GM12878 (cell line): ENCODE measurements around the gene FBF1. TPM values are rescaled to one million over a fixed set of nuclear protein-coding genes. Genes with fewer than 3 reads are reported as not detected.

ENCODE experiments used
- ATAC-seq: fragments of 200-7000 bp; cut with Tn5 transposase; 3 replicates; pipeline ENCODE4 v1.9.1; 2020; ENCODE audit warnings: mild to moderate bottlenecking, moderate library complexity
- BruUV-seq: library from RNA; stranded (reverse); fragments of 400-500 nt; replicated peaks from 2 replicates; lab custom pipeline; 2021; lab: Mats Ljungman, UMichigan
- CTCF ChIA-PET: fragments of 300-600 bp; sonication (Branson Sonifier 250); formaldehyde crosslinking; extraction: SDS; loops from one replicate; lab custom pipeline; 2021; ENCODE audit warnings: inconsistent platforms; lab: Yijun Ruan, JAX
- POLR2A ChIA-PET: fragments of 350-600 bp; formaldehyde crosslinking; extraction: SDS; loops from one replicate; lab custom pipeline; 2021; ENCODE audit warnings: inconsistent platforms; lab: Charles Lee
- RAD21 ChIA-PET: fragments of 300-600 bp; sonication (Branson Sonifier 250); formaldehyde crosslinking; loops from one replicate; lab custom pipeline; 2023; ENCODE audit warnings: antibody characterized with exemption; ENCODE audit not compliant: unreplicated experiment; lab: Charles Lee
- SMC1A ChIA-PET: fragments of 300-600 bp; sonication (Branson Sonifier 250); formaldehyde crosslinking; loops from one replicate; lab custom pipeline; 2023; ENCODE audit not compliant: unreplicated experiment, uncharacterized antibody; lab: Charles Lee
- DNase-seq: peaks from one replicate; pipeline ENCODE4 v3.0.0-alpha.2; 2011; ENCODE audit warnings: low read depth, low spot score
- FAIRE-seq: peaks from 3 replicates; lab custom pipeline; 2011; peaks lifted over from hg19 to GRCh38; lab: Jason Lieb, UNC
- H2AFZ ChIP-seq: 2 replicates; pipeline ENCODE4 v1.6.0; 2011; ENCODE audit warnings: low read depth, low read length, control low read depth; ENCODE audit not compliant: control insufficient read depth
- H3K27ac ChIP-seq: 2 replicates; pipeline ENCODE4 v1.5.1; 2011; ENCODE audit warnings: control low read depth; ENCODE audit not compliant: control insufficient read depth, insufficient read depth
- H3K27me3 ChIP-seq, 2 experiments: replicated peaks in 1 of 2; 2 replicates each; pipeline versions ENCODE4 v1.6.0 to v1.6.1; 2011; ENCODE audit warnings: low read length in 1 of 2; ENCODE audit not compliant: control insufficient read depth in 2 of 2, insufficient read depth in 2 of 2
- H3K36me3 ChIP-seq, 2 experiments: 2 replicates each; pipeline ENCODE4 v1.5.1; 2011; ENCODE audit warnings: low read length in 1 of 2; ENCODE audit not compliant: control insufficient read depth in 2 of 2, insufficient read depth in 2 of 2
- H3K4me1 ChIP-seq: 2 replicates; pipeline ENCODE4 v1.6.1; 2011; ENCODE audit warnings: mild to moderate bottlenecking, low read length, moderate library complexity, mixed read lengths; ENCODE audit not compliant: control insufficient read depth, insufficient read depth
- H3K4me2 ChIP-seq: 2 replicates; pipeline ENCODE4 v1.6.0; 2011; ENCODE audit warnings: control low read depth; ENCODE audit not compliant: control insufficient read depth, insufficient read depth
- H3K4me3 ChIP-seq: fragments of 200-600 bp; sonication (generic); 2 replicates; pipeline ENCODE4 v1.5.1; 2016
- H3K79me2 ChIP-seq: 2 replicates; pipeline ENCODE4 v1.6.0; 2011; ENCODE audit warnings: low read length; ENCODE audit not compliant: control insufficient read depth, insufficient read depth
- H3K9ac ChIP-seq: 2 replicates; pipeline ENCODE4 v1.8.0; 2011; ENCODE audit warnings: low read length, control low read depth, mixed read lengths; ENCODE audit not compliant: control insufficient read depth, insufficient read depth
- H3K9me3 ChIP-seq: replicated peaks from 3 replicates; pipeline ENCODE4 v1.5.1; 2011; ENCODE audit warnings: mild to moderate bottlenecking, low read length; ENCODE audit not compliant: control insufficient read depth, insufficient read depth
- H4K20me1 ChIP-seq: 2 replicates; pipeline ENCODE4 v1.6.0; 2011; ENCODE audit not compliant: control insufficient read depth, insufficient read depth
- BCL11A ChIP-seq: IDR thresholded peaks from 2 replicates; pipeline ENCODE4 v1.6.1; 2011; ENCODE audit warnings: low read depth, low read length
- HSF1 ChIP-seq: fragments of 150-350 bp; IDR thresholded peaks from 2 replicates; pipeline ENCODE4 v1.6.1; 2014; ENCODE audit warnings: mild to moderate bottlenecking, low read depth, low read length
- KAT2A ChIP-seq: conservative IDR thresholded peaks from 2 replicates; pipeline ENCODE4 v1.6.1; 2011; ENCODE audit warnings: low read depth, low read length; ENCODE audit not compliant: control insufficient read depth
- MTA3 ChIP-seq: IDR thresholded peaks from 2 replicates; pipeline ENCODE4 v1.6.1; 2012; ENCODE audit warnings: low read length, inconsistent platforms, borderline replicate concordance
- RAD51 ChIP-seq: fragments of 450-650 bp; IDR thresholded peaks from 2 replicates; pipeline ENCODE4 v1.6.1; 2016; ENCODE audit warnings: moderate library complexity, mild to moderate bottlenecking, inconsistent platforms
- RCOR1 ChIP-seq: conservative IDR thresholded peaks from 2 replicates; pipeline ENCODE4 v1.6.1; 2012; ENCODE audit warnings: low read depth, low read length, improper control_type of control experiment
- SIX5 ChIP-seq: IDR thresholded peaks from 2 replicates; pipeline ENCODE4 v1.6.1; 2011; ENCODE audit warnings: mild to moderate bottlenecking, low read depth, low read length, moderate library complexity; ENCODE audit not compliant: severe bottlenecking
- TBL1XR1 ChIP-seq: IDR thresholded peaks from 2 replicates; pipeline ENCODE4 v1.6.1; 2012; ENCODE audit warnings: low read depth, low read length, improper control_type of control experiment
- TCF7 ChIP-seq: IDR thresholded peaks from 2 replicates; pipeline ENCODE4 v1.6.1; 2014; ENCODE audit warnings: antibody characterized with exemption, borderline replicate concordance
- YBX1 ChIP-seq: fragments of 450-650 bp; IDR thresholded peaks from 2 replicates; pipeline ENCODE4 v1.6.1; 2016; ENCODE audit warnings: antibody characterized with exemption
- WGBS: methylation state at CpG from one replicate; pipeline ENCODE4 v1.1.6; 2016; ENCODE audit warnings: low lambda C conversion rate; ENCODE audit not compliant: insufficient replicate concordance, insufficient coverage; ENCODE audit errors: missing lambda C conversion rate; 5-methylcytosine and 5-hydroxymethylcytosine counted together
- in situ Hi-C: fragments of 300-500 bp; cut with MboI; formaldehyde crosslinking; loops from 9 replicates; pipeline ENCODE4 v1.14.3; 2018; ENCODE audit warnings: mixed read lengths
- intact Hi-C: fragments of 100-400 bp; cut with micrococcal nuclease; formaldehyde crosslinking; loops from one replicate; pipeline ENCODE4 v1.14.2; 2022; ENCODE audit not compliant: unreplicated experiment
- polyA plus RNA-seq, 11 experiments: library from polyadenylated mRNA; depleted of rRNA in 4 of 11; unstranded in 6 of 11; stranded (reverse) in 5 of 11; fragments of >200 nt; fragmentation: Nextera tagmentation in 4 of 11; fragmentation: Illumina TruSeq in 1 of 11; extraction: Ambion mirVana in 4 of 11; extraction: Trizol in 1 of 11; gene quantifications; 1 replicate in 1 of 11; 2 replicates in 10 of 11; pipeline versions ENCODE4 v1.2.1 to v1.2.3, GENCODE V29; 2011 to 2016; ENCODE audit warnings: inconsistent platforms in 2 of 11, missing spikeins in 2 of 11, low read depth in 1 of 11
- total RNA-seq, 4 experiments: library from RNA; depleted of rRNA in 3 of 4; stranded (reverse); fragments of >200 nt in 3 of 4; fragmentation: Illumina TruSeq in 1 of 4; extraction: Trizol in 1 of 4; gene quantifications; 2 replicates each; pipeline versions ENCODE4 v1.2.1 to v1.2.3, GENCODE V29; 2013 to 2021
- TF ChIP-seq, protein P1 (sequence below): fragments of 450-650 bp; IDR thresholded peaks from 2 replicates; pipeline ENCODE4 v1.6.1; 2017; ENCODE audit warnings: mild to moderate bottlenecking, moderate library complexity

Gene FBF1
- total and polyA plus RNA-seq, 10 of the 15 experiments (the other 5 are each of a cell fraction or from before 2014, with no cell fraction given): 0.29 to 15.0 (median 7.0) TPM

GRCh38 chr17:75917141-75917916, 23.5 kb downstream of the FBF1 start (continued):
- TF ChIP-seq, protein P1, sequence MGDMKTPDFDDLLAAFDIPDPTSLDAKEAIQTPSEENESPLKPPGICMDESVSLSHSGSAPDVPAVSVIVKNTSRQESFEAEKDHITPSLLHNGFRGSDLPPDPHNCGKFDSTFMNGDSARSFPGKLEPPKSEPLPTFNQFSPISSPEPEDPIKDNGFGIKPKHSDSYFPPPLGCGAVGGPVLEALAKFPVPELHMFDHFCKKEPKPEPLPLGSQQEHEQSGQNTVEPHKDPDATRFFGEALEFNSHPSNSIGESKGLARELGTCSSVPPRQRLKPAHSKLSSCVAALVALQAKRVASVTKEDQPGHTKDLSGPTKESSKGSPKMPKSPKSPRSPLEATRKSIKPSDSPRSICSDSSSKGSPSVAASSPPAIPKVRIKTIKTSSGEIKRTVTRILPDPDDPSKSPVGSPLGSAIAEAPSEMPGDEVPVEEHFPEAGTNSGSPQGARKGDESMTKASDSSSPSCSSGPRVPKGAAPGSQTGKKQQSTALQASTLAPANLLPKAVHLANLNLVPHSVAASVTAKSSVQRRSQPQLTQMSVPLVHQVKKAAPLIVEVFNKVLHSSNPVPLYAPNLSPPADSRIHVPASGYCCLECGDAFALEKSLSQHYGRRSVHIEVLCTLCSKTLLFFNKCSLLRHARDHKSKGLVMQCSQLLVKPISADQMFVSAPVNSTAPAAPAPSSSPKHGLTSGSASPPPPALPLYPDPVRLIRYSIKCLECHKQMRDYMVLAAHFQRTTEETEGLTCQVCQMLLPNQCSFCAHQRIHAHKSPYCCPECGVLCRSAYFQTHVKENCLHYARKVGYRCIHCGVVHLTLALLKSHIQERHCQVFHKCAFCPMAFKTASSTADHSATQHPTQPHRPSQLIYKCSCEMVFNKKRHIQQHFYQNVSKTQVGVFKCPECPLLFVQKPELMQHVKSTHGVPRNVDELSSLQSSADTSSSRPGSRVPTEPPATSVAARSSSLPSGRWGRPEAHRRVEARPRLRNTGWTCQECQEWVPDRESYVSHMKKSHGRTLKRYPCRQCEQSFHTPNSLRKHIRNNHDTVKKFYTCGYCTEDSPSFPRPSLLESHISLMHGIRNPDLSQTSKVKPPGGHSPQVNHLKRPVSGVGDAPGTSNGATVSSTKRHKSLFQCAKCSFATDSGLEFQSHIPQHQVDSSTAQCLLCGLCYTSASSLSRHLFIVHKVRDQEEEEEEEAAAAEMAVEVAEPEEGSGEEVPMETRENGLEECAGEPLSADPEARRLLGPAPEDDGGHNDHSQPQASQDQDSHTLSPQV: no peak
- no peak for TF ChIP-seq HSF1
- TF ChIP-seq, all 136 proteins: peak for 0

DNA sequence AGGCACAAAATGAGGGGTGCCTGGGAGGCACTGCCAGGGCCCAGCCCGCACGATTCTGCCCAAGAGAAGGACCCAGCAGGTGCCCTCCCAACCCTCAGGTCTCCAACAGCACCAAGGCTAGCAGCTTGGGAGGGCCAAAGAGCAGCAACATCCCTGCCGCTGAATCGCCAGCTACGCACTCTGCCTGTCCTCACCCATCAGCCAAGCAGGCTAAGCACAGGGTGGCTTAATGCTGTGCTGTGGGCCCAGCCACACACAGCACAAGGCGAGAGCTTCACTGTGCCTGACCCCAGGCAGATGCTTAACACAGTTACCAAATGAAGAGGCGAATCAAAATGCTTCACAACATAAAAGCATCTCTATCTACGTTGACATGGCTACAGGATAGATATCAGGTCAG, 25.6 kb downstream of the FBF1 start:
- H3K36me3 ChIP-seq: no peaks in the 10 kb centered on the region
- no peak overlapping the region for H3K27ac ChIP-seq
- no peak for ATAC-seq
- ChIA-PET CTCF (interaction anchor here (0.8 to 1.3 kb wide), 3 partner anchors 10 to 99 kb away, joined by 3 to 6 read pairs (median 3); partner anchors contain the start of gene MRPL38), POLR2A (interaction anchor here (0.6 kb wide), 1 partner anchor 480 kb away, joined by 5 read pairs; no protein-coding TSS in a partner anchor), RAD21 (no interaction called here), SMC1A (no interaction called here)
- no peak for TF ChIP-seq YBX1
- TF ChIP-seq KAT2A: no peak
- TF ChIP-seq TBL1XR1: no peak
- no peak for TF ChIP-seq RCOR1
- no peak for TF ChIP-seq MTA3
- no peak for TF ChIP-seq TCF7
- no peak for TF ChIP-seq SIX5
- TF ChIP-seq BCL11A: no peak
- TF ChIP-seq RAD51: no peak
- WGBS: 92% methylated on average over 8 of the region's 8 CpGs
- in situ Hi-C loops (no loop called here), intact Hi-C loops (no loop called here)
- no TSS peak for BruUV-seq
- no peaks in the 10 kb centered on the region for H3K79me2 ChIP-seq
- H4K20me1 ChIP-seq: no peaks in the 10 kb centered on the region
- H2AFZ ChIP-seq: no peak overlapping the region
- H3K9me3 ChIP-seq: no peaks in the 10 kb centered on the region
- no peaks in the 10 kb centered on the region for H3K4me1 ChIP-seq
- no peak for DNase-seq
- no peaks in the 10 kb centered on the region for H3K27me3 ChIP-seq
- H3K4me3 ChIP-seq: no peak overlapping the region
- H3K4me2 ChIP-seq: no peak overlapping the region
- H3K9ac ChIP-seq: no peak overlapping the region
- no peak for FAIRE-seq
